HG03103 (cell line): ENCODE data around the gene DPY19L3.
"Not testable (repeated sequence)": the region's sequence is repeated elsewhere in the genome, so short reads cannot be mapped to it uniquely, and the experiment has no call there.

Experiments used
- ATAC-seq: cut with Tn5 transposase; IDR thresholded peaks from one replicate; pipeline ENCODE4 v1.9.1; 2021; ENCODE audit warnings: low read depth; ENCODE audit not compliant: unreplicated experiment

Gene DPY19L3, protein sequence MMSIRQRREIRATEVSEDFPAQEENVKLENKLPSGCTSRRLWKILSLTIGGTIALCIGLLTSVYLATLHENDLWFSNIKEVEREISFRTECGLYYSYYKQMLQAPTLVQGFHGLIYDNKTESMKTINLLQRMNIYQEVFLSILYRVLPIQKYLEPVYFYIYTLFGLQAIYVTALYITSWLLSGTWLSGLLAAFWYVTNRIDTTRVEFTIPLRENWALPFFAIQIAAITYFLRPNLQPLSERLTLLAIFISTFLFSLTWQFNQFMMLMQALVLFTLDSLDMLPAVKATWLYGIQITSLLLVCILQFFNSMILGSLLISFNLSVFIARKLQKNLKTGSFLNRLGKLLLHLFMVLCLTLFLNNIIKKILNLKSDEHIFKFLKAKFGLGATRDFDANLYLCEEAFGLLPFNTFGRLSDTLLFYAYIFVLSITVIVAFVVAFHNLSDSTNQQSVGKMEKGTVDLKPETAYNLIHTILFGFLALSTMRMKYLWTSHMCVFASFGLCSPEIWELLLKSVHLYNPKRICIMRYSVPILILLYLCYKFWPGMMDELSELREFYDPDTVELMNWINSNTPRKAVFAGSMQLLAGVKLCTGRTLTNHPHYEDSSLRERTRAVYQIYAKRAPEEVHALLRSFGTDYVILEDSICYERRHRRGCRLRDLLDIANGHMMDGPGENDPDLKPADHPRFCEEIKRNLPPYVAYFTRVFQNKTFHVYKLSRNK

DNA sequence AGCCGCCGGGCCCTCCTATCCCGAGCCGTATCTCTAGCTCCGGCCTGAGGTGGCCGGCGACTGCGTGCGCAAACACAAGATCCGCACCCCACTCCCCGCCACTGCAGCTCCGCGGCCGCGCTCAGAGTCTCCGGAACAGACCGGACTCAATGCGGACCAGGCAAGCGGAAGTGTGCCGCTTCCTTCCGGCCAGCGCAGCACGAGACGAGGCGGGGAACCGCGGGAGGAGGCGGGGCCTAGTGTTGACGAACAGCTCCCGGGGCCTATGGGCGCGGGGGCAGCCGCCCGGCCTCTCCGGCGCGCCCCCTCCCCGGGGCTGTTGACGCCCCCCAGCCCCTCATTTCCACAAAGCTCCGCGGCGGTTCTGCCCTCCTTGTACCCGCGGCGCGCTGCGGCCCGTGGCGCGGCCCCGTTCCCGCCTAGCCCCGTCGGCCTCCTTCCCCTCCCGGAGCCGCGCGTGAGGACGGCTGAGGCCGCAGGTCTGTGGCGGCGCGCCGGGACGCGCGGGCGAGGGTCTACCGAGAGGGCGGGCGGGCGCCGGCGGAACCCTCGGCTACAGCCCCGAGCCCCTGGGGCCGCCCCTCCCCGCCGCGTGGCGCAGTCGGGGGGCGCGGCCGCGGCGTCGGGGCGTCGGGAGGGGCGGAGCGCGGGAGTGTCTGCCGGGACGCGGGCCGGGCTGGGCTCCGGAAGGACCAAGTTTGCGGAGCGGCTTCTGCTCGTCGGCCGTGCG, at the start of gene DPY19L3:
DPY19L3 (plus strand) TSS at position 340 of the 730 bp plus-strand sequence. CDS start 2,484 bp downstream, outside the sequence.
- peak; percentile 93 for ATAC-seq

DNA sequence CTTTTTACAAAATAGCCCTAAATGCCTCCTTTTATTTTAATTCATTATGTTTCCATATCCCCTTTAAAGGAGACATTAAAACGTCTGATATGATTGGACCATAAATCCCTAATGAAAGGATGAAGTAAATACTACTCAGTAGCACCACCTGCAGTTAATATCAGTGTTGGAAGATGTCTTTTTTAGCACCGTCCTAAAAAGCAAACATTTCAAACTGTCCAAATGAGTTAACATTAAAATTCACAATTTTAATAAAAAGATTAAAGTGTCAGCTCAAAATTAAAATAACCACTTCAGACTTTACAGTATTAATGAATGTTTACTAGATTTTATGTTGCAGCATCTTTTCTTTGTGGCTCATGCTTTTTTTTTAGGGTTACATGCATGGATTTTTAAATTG, 47.9 kb upstream of the DPY19L3 start:
- no peak for ATAC-seq

DNA sequence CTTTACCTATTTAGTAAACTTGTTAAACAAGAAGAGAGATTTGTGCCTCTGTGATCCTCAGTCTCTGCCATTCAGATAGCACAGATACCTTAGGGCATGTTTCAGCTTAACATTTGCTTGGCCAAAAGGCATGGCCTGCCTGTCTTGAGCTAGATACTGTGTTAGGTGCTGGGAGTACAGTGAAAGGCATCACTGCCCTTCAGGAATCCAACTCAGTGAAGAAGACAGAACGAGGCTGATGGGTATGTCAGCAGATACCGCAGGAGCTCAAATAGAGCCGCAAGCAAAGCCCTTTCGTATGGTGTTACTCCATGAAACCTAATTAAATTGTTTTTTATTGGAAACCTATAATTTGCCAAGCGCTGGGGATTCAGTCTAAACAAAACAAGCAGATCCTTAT, 47.2 kb upstream of the DPY19L3 start:
- no peak for ATAC-seq

DNA sequence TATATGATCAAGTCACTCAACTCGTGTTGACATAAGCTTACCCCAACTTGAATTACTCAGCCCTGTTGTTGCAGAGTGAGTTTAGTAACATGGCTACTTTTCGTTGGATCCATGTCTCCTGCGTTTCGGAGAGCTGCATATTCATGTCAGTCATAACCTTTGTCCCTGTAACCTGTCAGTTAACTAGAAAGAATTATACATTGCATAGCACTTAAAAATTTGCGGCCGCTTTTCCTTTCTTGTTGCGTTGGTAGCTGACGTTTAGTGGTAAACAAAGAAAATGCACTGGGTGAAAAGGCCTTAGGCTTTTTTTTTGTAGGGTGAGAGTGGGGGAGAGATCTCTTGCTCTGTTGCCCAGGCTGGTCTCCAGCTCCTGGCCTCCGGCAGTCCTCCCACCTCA, 46.0 kb upstream of the DPY19L3 start:
- no peak for ATAC-seq

DNA sequence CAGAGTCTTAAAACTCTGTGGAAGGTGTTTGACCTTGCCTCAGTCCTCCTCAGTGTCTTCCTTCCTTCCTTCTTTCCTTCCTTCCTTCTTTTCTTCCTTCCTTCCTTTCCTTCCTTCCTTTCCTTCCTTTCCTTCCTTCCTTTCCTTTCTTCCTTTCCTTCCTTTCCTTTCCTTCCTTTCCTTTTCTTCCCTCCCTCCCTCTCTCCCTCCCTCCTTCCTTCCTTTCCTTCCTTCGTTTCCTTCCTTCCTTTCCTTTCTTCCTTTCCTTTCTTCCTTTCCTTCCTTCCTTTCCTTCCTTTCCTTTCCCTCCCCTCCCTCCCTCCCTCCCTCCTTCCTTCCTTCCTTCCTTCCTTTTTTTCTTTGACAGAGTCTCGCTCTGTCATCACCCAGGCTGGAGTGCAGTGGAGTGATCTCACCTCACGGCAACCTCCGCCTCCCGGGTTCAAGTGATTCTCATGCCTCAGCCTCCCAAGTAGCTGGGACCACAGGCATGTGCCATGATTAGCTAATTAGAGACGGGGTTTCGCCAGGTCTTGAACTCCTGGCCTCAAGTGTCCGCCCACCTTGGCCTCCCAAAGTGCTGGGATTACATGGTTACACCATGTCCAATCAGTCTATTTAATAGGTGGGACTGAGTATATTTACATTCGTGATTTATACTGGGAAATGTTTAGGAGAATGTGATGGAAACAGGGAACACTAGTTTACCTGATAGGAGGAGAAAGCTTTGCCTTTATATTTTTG, 43.8 kb upstream of the DPY19L3 start:
- ATAC-seq, result no peak

DNA sequence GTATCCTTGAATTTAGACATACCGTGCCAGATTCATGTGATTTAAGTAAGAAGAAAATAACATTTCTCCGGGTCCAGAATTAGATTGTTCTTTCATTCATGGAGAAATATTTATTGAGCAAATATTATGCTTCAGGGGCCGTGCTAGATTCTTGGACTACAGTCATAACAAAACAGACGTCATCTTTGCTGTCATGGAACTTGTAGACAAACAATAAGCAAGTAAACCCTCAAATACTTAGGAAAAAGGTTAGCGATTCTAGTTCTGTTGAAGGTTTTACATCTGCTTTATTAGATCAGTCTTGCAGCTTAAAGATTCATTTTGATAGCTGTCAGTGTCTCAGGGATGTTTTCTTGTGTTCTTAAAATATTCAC, 43.3 kb upstream of the DPY19L3 start:
- ATAC-seq, result no peak

DNA sequence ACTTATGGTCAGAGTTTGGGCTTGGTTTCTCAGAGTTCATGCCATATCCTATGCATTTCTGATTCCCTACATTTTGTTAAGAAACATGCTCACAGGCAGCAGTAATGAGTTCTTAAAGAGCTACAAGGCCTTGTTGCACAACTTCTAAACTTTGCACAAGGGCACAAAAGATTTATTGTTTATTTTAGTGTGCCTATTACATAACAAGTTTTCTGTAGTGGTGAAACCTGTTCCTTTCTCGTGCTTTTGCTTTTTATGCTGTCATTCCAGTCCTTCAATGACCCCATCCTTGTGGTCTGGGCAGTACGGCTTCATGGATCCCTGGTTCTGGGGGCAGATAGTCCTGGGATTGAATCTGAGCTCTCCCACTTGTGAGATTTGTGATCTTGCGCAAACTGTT, 42.4 kb upstream of the DPY19L3 start:
- ATAC-seq, result no peak

DNA sequence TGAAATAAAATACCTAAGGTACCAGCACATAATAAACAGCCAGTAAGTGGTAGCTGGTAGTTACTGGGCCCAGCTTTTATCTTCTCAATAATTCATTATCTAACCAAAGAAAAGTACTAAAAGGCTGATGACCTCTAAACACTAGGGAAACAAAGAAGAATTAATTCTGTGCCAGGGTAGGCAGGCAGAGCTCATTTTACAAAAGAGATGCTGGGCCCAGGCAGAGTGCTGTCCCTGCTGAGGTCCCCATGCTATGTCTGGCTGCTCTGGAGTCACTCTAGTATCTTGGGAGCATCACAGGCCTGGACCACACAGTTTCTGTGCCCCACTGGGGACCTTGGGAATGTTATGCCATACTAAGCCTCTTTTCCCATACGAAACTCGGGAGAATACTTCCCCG, 41.9 kb upstream of the DPY19L3 start:
- no peak for ATAC-seq

DNA sequence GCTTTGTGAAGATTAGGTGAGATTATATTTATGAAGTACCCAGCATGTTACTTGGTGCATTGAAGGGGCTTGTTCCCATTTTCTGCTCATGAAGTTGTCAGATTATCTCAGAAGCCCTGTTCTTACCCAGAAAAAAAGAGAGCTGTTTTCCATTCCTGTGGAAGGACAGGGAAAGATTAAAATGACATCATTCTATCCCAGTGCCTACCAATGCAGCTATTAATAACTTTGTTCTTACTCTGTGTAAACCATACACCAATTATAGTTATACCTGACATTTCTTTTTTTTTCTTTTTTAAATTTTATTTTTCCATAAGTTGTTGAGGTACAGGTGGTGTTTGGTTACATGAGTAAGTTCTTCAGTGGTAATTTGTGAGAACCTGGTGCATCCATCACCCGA, 41.5 kb upstream of the DPY19L3 start:
- no peak for ATAC-seq

DNA sequence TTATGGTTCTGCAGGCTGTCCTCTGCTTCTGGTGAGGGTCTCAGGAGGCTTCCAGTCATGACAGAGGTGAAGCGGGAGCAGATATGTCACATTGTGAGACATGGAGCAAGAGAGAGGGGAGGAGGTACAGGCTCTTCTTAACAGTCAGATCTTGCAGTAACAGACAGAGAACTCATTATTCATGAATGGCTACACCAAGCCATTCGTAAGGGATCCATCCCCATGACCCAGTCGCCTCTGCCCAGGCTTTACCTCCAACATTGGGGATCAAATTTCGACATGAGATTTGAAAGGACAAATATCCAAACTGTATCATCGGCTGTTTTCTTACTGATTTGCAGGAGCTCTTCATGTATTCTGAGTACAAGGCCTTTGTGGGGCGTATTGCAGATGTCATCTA, 38.5 kb upstream of the DPY19L3 start:
- ATAC-seq, result no peak

DNA sequence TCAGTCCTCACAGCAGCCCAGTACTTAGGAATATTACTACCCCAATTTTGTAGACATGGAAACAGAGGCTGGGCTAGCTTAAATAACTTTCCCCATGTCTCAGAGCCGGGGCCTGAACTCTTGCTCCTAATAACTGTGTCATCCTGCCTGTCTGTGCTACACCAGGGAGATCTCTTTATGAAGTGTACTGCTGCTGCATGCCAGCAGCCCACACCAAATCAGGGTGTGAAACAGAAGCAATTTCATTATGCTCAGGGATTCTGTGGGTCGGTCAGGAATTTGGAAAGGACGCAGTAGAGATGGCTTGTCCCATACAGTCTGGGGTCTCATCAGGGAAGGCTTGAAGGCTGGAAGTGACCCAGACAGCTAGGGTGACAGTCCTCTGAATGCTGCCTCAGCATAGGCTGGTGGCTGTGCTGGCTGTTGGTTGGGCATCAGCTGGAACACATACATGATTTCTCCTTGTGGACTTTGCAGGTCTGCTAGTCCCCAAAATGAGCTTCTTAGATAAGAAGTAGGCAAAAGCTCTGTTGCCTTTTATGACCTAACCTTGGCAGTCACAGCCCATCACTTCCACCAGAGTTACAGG, 37.5 kb upstream of the DPY19L3 start:
- no peak for ATAC-seq

DNA sequence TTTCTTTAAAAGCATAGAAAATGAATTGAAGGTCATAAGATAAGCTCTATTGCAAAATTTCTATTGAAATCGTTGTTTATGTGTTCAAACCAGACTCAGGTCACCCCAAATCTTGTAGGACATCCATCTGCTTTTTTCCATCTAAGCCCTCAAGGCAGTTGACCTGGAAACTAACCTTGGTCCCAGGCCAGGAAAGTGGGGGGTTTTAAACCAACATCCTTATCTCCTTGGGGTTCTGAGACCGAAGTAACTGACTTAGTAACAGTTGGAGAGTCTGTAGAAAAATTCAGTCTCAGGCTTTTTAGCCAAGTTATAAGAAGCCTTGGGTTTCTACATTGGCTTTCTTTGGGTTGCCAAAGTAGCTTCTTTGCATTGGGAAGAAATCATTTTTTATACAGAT, 36.8 kb upstream of the DPY19L3 start:
- no peak for ATAC-seq

DNA sequence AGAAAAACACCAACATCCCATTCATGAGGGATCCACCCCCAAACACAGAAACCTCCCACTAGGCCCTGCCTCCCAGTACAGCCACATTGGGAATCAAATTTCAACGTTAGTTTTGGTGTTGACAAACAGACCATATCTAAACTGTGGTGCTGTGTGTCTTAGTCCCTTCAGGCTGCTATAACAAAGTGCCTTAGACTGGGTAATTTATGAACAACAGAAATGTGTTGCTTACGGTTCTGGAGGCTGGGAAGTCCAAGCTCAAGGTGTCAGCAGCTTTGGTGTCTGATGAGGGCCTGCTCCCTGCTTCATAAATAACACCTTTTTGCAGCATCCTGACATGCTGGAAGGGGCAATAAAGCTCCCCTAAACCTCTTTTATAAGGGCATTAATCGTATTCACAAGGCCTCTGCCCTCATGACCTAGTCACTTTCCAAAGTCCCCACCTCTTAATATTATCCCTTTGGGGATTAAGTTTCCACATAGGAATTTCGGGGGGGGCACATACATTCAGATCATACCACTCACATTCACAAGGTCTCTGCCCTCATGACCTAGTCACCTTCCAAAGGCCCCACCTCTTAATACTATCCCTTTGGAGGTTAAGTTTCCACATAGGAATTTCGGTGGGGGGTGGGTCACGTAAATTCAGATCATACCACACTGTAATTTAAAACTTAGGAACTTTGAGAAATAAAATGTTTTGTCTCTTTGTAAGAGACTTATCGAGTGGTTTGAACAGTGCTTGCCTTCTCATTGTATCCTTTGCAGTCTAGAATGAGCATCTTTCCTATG, 32.6 kb upstream of the DPY19L3 start:
- ATAC-seq, result no peak

DNA sequence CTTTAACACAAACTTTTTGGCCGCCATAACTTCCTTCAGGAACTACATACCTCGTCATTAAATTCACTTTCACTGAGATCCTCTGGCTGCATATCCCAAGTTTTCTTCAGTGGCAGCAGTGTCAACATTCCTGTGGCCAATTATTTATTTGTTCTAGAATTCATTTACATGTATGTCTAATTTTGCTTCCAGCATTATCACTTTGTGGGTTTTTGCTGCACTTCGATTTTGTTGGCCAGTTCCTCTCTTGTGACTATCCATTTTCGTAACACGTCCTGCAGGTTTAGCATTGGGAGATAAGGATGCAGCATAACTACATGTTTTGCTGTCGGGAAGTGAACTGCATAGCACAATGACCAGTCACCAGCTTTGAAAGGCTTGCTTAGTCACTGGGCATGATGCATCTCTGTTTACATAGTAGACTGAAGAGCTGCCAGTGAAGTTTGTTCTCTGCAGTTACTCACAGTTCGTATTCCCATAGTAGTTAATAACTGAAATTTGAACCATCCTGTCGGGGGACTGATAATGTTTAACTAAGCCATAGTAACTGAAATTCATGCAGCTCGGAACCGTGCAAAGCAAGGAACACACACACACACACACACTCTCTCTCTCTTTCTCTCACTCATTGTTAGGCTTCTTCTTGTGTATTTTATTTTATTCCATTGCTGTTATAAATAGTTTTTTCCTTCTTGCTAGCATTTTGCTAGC, 31.8 kb upstream of the DPY19L3 start:
- ATAC-seq, result no peak

DNA sequence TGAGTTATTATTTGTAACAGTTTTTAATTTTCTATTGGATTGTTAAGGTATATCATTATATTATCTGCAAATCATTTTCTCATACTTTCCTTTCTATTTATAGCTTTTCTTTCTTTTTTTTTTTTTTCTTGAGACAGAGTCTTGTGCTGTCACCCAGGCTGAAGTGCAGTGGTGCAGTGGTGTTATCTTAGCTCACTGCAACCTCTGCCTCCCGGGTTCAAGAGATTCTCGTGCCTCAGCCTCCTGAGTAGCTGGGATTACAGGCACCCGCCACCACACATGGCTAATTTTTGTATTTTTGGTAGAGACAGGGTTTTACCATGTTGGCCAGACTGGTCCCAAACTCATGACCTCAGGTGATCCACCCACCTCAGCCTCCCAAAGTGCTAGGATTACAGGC, 31.2 kb upstream of the DPY19L3 start:
- not testable (repeated sequence) for ATAC-seq

DNA sequence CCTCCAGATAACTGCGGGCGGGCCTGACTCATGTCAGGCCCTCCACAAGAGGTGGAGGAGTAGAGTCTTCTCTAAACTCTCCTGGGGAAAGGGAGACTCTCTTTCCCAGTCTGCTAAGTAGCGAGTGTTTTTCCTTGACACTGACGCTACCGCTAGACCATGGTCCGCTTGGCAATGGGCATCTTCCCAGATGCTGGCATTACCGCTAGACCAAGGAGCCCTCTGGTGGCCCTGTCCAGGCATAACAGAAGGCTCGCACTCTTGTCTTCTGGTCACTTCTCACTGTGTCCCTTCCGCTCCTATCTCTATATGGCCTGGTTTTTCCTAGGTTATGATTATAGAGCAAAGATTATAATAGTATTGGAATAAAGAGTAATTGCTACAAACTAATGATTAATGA, 28.5 kb upstream of the DPY19L3 start:
- ATAC-seq, result not testable (repeated sequence)

DNA sequence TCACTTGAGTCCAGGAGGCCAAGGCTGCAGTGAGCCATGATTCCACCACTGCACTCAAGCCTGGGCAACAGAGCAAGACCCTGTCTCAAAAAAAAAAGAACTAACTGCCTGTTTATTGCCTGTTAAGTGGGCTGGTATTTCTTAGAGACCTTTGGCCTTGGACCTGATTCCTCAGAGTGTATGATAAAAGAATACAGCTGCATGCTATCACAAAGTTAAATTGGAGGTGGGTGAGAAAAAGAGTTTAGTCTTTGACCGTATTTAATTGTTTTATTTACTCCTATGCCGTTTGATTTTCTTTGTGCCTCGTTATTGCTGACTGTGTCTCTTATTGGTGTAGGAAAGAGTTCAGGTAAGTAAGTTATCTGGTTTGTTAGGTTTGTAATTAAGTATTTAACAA, 25.3 kb upstream of the DPY19L3 start:
- ATAC-seq, result no peak

DNA sequence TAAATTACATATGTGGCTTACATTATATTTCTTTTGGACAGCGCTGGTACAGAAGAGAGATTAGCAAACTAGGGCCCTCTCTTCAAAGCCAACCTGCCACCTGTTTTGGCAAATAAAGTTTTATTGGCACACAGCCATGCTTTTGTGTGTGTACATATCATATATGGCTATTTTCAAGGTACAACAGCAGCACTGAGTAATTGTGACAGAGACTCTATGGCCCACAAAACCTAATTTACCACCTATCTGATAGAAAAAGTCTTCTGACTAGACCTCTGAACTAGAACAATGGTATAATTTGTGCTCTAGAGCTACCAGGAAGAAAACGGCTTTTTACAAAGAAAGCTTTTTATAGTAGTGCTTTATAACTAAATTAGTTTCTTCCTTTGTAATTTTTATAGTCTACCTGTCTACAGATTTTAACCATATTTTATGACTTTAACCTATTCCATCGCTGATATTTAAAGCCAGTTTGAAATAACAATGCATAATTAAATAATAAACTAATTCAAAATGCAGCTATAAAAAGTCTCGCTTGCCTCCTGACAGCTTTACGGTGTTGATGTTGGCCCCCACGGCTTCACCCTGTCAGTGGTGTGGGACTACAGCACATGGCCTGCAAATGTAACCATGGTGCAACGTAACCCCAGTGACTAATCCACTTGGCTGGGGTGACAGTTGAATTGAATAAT, 17.7 kb upstream of the DPY19L3 start:
- ATAC-seq, result no peak
